K562 (cell line): ENCODE data around the gene FRRS1. TPM values are rescaled to one million over a fixed set of nuclear protein-coding genes. Genes with fewer than 3 reads are reported as not detected.
A peak's percentile ranks its signal among the peaks of the same experiment; 100 is the strongest.

ENCODE experiments used
- CBX2 ChIP-seq: fragments of 200-600 bp; sonication (generic); IDR thresholded peaks from one replicate; pipeline ENCODE4 v1.6.1; 2012; ENCODE audit warnings: mild to moderate bottlenecking, low read length, inconsistent platforms; ENCODE audit not compliant: insufficient read depth, poor library complexity, severe bottlenecking
- ELF1 ChIP-seq: fragments of 200-800 bp; sonication (Bioruptor generic); IDR thresholded peaks from 2 replicates; pipeline ENCODE4 v1.6.1; 2016; ENCODE audit warnings: missing genetic modification characterization, missing compliant biosample characterization
- ETV5 ChIP-seq: sonication (generic); formaldehyde crosslinking; IDR thresholded peaks from 2 replicates; pipeline ENCODE4 v1.4.0; 2020; ENCODE audit warnings: low read depth, mild to moderate bottlenecking, missing genetic modification reagents
- MAZ ChIP-seq, 2 experiments: fragments of 450-650 bp in 1 of 2; sonication (generic) in 1 of 2; formaldehyde crosslinking; IDR thresholded peaks in 1 of 2; conservative IDR thresholded peaks in 1 of 2; 2 replicates each; pipeline versions ENCODE4 v1.4.0 to v1.5.0; 2020; ENCODE audit warnings: mild to moderate bottlenecking in 1 of 2, missing genetic modification reagents in 1 of 2
- MBD1 ChIP-seq: fragments of 250-450 bp; sonication (Bioruptor Pico); IDR thresholded peaks from 2 replicates; pipeline ENCODE4 v1.8.0; 2022; ENCODE audit warnings: inconsistent platforms
- MXI1 ChIP-seq: IDR thresholded peaks from 2 replicates; pipeline ENCODE4 v1.6.1; 2011; ENCODE audit warnings: low read depth, mild to moderate bottlenecking, improper control_type of control experiment, low read length
- NELFE ChIP-seq: IDR thresholded peaks from 2 replicates; pipeline ENCODE4 v1.6.1; 2011; ENCODE audit warnings: mild to moderate bottlenecking; ENCODE audit not compliant: insufficient read depth, insufficient read length
- NKRF ChIP-seq: fragments of 450-650 bp; IDR thresholded peaks from 2 replicates; pipeline ENCODE4 v1.6.1; 2016; ENCODE audit warnings: borderline replicate concordance
- SMARCA5 ChIP-seq: fragments of 450-650 bp; IDR thresholded peaks from 2 replicates; pipeline ENCODE4 v1.6.1; 2016
- USF1 ChIP-seq: sonication (generic); formaldehyde crosslinking; IDR thresholded peaks from 2 replicates; pipeline ENCODE4 v1.9.0; 2022; ENCODE audit warnings: mild to moderate bottlenecking, missing genetic modification reagents
- ZKSCAN1 ChIP-seq: fragments of 150-350 bp; IDR thresholded peaks from 2 replicates; pipeline ENCODE4 v1.6.1; 2016; ENCODE audit warnings: low read depth, low read length
- ZNF589 ChIP-seq: fragments of 200-800 bp; sonication (Bioruptor generic); IDR thresholded peaks from 2 replicates; pipeline ENCODE4 v1.6.1; 2016; ENCODE audit warnings: low read depth, missing genetic modification characterization, missing compliant biosample characterization
- polyA plus RNA-seq, 8 experiments: library from polyadenylated mRNA; depleted of rRNA in 4 of 8; stranded (reverse) in 5 of 8; unstranded in 3 of 8; fragments of >200 nt; fragmentation: Nextera tagmentation in 2 of 8; fragmentation: Illumina TruSeq in 1 of 8; extraction: Ambion mirVana in 2 of 8; extraction: Trizol in 1 of 8; gene quantifications; 2 replicates each; pipeline versions ENCODE4 v1.2.1 to v1.2.3, GENCODE V29; 2011 to 2014; ENCODE audit warnings: inconsistent platforms in 1 of 8, missing spikeins in 1 of 8
- total RNA-seq, 7 experiments: library from RNA; depleted of rRNA in 6 of 7; stranded (reverse); fragments of >200 nt in 6 of 7; fragmentation: Illumina TruSeq in 2 of 7; extraction: Trizol in 2 of 7; gene quantifications; 2 replicates each; pipeline versions ENCODE4 v1.2.1 to v1.2.3, GENCODE V29; 2011 to 2021; ENCODE audit warnings: low replicate concordance in 1 of 7

The FRRS1 gene
- total and polyA plus RNA-seq, 9 of the 15 experiments (the other 6 are each of a cell fraction or from before 2014, with no cell fraction given) = 0.87 to 54.0 (median 23.7) TPM

GRCh38 chr1:99766378-99766800, at the start of gene FRRS1 (continued):
- TF ChIP-seq MAZ (CRISPR knock-in tag; conservative IDR thresholded peaks at IDR 0.05 in 1 of 2, IDR thresholded peaks at IDR 0.05 in 1 of 2) (no peak), USF1 (CRISPR knock-in tag) (no peak), ZKSCAN1 (no peak), MBD1 (CRISPR knock-in tag) (no peak), CBX2 (no peak), ETV5 (CRISPR knock-in tag) (no peak; the same call in none of the 2 replicates), MXI1 (0 out of 2 replicates have a peak, but pooled peaks have one; percentile 30), SMARCA5 (no peak), NELFE (no peak), ZNF589 (no peak), NKRF (peak; percentile 76; the same call in 1 of the 2 replicates), ELF1 (peak; percentile 89)
